GM18951 (cell line): ENCODE results near the gene STING1.
"Not testable (repeated sequence)": the region's sequence is repeated elsewhere in the genome, so short reads cannot be mapped to it uniquely, and the experiment has no call there.

Source experiments
- POLR2A ChIP-seq: IDR thresholded peaks from 4 replicates; pipeline ENCODE4 v1.6.1; 2011; ENCODE audit warnings: mild to moderate bottlenecking; ENCODE audit not compliant: insufficient read length, insufficient read depth; ENCODE audit errors: extremely low read depth
- in situ Hi-C: fragments of 300-500 bp; cut with MboI; formaldehyde crosslinking; loops from one replicate; pipeline ENCODE4 v1.12.0; 2022; ENCODE audit warnings: low sequenced_read_pairs, mixed read lengths, inconsistent platforms; ENCODE audit not compliant: unreplicated experiment

Gene STING1

DNA sequence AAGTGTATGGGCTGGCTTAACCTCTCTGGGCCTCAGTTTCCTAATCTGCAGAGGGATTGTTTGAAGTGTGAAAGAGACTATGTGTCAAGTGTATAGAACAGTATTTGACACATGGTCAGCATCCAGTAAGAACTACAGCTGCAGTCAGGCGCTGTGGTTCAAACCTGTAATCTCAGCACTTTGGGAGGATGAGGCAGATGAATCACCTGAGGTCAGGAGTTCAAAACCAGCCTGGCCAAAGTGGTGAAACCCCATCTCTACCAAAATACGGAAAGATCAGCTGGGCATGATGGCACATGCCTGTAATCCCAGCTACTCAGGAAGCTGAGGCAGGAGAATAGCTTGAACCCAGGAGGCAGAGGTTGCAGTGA is 31.9 kb upstream of the STING1 start:
- in situ Hi-C loops: no loop called here
- no peak for TF ChIP-seq POLR2A

GRCh38 chr5:139513852-139514485 is 31.4 kb upstream of the STING1 start:
- no peak for TF ChIP-seq POLR2A
- in situ Hi-C loops: no loop called here

DNA sequence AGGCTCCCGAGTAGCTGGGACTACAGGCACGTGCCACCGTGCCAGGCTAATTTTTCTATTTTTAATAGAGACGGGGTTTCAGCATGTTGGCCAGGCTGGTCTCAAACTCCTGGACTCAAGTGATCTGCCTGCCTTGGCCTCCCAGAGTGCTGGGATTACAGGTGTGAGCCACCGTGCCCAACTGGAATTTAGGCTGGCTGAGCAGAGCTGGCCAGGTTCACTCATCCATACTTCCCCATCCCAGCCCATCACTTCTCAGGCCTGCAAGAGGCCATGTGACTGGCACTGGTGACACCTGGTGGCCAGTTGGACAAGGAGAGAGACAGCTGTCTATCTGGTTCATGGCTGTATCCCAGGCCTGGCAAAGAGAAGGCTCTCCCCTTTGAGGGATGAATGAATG is 30.9 kb upstream of the STING1 start:
- in situ Hi-C loops: not testable (repeated sequence)

GRCh38 chr5:139512786-139513390 is 30.3 kb upstream of the STING1 start:
- TF ChIP-seq POLR2A: no peak
- in situ Hi-C loops: no loop called here

- in situ Hi-C loops: loop anchor here (5.0 kb wide), 1 partner anchor 77 kb away; no protein-coding TSS in a partner anchor
These were observed 22.2 kb upstream of the STING1 start for GRCh38 chr5:139504722-139505121.

- in situ Hi-C loops: loop anchor here (5.0 kb wide), 1 partner anchor 77 kb away; no protein-coding TSS in a partner anchor
These were observed 21.3 kb upstream of the STING1 start for GRCh38 chr5:139503879-139504278.

DNA sequence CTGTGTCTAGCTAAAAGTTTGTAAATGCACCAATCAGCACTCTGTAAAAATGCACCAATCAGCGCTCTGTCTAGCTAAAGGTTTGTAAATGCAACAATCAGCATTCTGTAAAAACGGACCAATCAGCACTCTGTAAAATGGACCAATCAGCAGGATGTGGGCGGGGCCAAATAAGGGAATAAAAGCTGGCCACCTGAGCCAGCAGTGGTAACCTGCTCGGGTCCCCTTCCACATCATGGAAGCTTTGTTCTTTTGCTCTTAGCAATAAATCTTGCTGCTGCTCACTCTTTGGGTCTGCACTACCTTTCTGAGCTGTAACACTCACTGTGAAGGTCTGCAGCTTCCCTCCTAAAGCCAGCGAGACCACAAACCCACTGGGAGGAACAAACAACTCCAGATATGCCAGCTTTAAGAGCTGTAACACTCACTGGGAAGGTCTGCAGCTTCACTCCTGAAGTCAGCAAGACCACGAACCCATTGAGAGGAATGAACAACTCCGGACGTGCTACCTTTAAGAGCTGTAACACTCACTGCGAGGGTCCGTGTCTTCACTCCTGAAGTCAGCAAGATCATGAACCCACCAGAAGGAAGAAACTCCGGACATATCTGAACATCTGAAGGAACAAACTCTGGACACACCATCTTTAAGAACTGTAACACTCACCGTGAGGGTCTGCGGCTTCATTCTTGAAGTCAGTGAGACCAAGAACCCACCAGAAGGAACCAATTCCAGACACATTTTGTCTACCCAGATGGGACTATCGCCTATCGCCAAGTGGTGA is 20.7 kb upstream of the STING1 start:
- in situ Hi-C loops: loop anchor here (5.0 kb wide), 1 partner anchor 76 kb away; no protein-coding TSS in a partner anchor

- no peak for TF ChIP-seq POLR2A
- in situ Hi-C loops: loop anchor here (5.0 kb wide), 1 partner anchor 74 kb away; no protein-coding TSS in a partner anchor
These were observed 18.8 kb upstream of the STING1 start for GRCh38 chr5:139501381-139501780.

DNA sequence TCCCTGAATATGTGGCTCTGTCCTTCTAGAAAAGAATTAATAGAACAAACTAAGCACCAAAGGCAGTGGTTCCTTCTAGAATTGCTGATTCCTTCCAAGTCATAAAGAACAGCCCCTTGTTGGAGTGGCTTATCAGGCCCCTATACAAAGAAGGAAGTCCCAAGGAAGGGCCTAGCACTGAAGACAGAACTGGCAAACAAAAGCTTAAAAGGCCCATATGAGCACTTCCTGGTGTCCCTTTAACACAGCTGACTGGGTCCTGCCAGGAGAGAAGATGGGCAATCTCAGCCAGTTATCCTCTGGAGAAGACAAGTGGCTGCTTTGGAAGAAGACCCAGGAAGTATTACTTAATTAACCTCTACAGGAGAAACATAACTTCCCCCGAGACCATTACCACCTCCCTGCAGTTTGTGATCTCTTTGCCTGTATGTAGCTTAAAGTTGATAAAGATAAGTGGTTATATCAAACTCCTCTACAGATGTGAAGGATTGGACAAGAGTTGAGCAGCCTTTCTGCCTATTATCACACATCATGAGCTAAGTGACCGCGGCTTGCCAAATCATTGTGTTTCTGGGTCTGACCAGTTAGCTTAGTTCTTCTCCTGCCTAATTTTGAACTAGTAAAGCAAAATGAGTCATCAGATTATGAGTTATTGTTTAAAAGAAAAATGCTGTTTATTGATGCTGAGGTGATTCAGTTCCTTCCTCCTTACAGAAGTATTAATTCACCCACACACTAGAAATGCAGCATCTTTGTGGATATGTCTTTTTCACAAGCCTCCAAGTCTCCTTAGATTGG is 13.3 kb upstream of the STING1 start:
- in situ Hi-C loops: no loop called here
- no peak for TF ChIP-seq POLR2A

DNA sequence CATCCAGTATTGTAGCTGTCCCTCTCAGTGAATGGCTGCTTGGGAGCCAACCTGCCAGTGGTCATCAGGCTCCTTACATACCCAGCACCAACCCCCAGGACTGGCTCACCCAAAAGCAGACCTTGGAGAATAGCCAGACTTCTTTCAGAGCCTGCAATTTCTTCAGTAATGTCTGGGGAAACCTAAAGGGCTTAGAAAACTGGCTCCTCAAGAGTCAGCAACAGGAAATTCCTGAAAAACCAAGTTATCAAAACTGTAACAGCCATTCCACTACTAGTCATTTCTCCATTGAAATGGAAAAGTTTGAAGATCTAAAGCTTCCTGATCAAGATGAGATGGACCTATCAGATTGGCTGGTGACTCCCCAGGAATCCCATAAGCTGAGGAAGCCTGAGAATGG is 12.3 kb upstream of the STING1 start:
- in situ Hi-C loops: no loop called here
- no peak for TF ChIP-seq POLR2A

GRCh38 chr5:139494256-139494655 is 11.7 kb upstream of the STING1 start:
- no peak for TF ChIP-seq POLR2A
- in situ Hi-C loops: no loop called here

DNA sequence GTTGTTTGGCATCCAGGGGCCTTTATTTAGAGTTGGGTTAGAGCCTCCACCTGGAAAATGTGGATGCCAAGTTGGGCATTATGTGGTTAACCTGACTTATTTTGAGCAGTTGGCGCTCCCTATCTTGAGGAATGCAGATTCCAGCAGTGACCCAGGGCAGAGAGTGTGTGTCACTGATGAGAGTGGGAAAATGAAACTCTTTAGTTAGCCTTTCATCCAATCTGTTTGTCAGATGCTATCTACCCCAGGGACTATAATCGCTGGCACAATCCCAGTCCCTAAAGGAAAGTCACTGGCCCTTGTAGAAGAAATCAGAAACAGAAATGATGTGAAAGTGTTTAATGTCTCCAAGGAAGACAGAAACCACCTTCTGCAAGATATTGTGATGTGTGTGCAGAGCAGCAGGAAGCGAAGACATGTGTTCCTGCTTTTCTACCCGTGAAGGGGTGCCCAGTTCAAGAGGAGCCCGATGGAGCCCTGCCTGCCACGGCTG is 10.2 kb upstream of the STING1 start:
- in situ Hi-C loops: no loop called here
- TF ChIP-seq POLR2A: no peak

DNA sequence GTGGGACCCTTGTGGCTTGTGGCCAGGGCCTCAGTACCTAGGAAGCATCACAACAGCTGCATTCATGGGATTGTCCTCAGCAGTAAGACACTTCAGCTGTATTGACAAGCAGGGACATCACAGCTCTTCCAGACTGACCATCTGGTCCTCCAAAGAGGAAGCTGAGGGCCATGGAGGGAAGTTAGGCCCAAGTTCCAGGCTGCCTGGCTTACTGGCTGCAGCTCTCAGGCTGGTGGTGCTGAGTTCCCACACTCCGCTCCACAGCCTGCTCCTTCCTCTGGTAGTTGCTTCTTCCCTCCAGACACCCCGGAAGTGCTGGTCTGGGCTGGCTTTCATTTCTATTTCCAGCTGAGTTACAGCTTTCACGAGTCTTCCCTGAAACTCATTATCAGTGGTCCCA is 5.7 kb upstream of the STING1 start:
- no peak for TF ChIP-seq POLR2A
- in situ Hi-C loops: no loop called here

DNA sequence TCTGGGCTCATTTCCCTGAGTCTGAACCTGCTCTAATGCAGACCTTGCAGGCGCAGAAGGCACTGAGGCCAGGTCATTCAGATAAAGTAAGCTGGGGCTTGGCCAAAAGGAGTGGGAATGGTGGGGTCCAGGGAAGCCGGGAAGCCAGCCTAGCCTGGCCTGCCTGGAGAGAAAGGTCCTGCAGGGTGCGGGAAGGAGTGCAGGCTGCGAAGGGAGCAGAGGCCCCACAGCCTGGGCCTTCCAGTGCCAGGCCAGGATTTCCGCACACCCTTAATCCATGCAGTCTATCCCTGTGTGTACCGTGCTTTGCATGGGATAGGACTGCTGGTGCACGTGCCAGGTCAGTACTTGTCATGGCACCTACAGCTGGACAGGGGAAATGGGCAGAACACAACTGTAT is 3.6 kb upstream of the STING1 start:
- in situ Hi-C loops: no loop called here
- TF ChIP-seq POLR2A: no peak

DNA sequence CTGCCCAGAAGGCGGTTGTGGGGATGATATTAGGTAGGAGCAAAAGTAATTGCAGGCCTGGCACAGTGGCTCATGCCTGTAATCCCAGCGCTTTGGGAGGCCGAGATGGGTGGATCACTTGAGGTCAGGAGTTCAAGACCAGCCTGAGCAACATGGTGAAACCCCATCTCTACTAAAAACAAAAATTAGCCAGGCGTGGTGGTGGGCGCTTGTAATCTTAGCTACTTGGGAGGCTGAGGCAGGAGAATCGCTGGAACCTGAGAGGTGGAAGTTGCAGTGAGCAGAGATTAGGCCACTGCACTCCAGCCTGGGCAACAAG is 291 bp upstream of the STING1 start:
- in situ Hi-C loops: not testable (repeated sequence)
